HepG2 (cell line): Measurements from ENCODE around the gene ZNF512B. TPM values are rescaled to one million over a fixed set of nuclear protein-coding genes. Genes with fewer than 3 reads are reported as not detected.

ENCODE experiments used
- CEBPB ChIP-seq: IDR thresholded peaks from 2 replicates; pipeline ENCODE4 v1.6.1; 2011; ENCODE audit warnings: low read depth, low read length, improper control_type of control experiment, borderline replicate concordance
- DBP ChIP-seq: sonication (generic); formaldehyde crosslinking; IDR thresholded peaks from 2 replicates; pipeline ENCODE4 v1.4.0; 2020; ENCODE audit warnings: missing genetic modification reagents; ENCODE audit errors: not compliant biosample characterization
- EHMT2 ChIP-seq: fragments of 200-600 bp; sonication (generic); IDR thresholded peaks from 2 replicates; pipeline ENCODE4 v1.7.0; 2017; ENCODE audit warnings: antibody characterized with exemption, low read depth, low read length, borderline replicate concordance
- ELF4 ChIP-seq: sonication (generic); formaldehyde crosslinking; IDR thresholded peaks from 2 replicates; pipeline ENCODE4 v1.5.0; 2020; ENCODE audit warnings: missing genetic modification reagents, mild to moderate bottlenecking, moderate library complexity, borderline replicate concordance
- HMG20B ChIP-seq: conservative IDR thresholded peaks from 2 replicates; pipeline ENCODE4 v1.6.1; 2016; ENCODE audit warnings: missing genetic modification reagents, missing compliant biosample characterization
- KLF11 ChIP-seq: IDR thresholded peaks from 2 replicates; pipeline ENCODE4 v1.6.1; 2016; ENCODE audit warnings: missing compliant biosample characterization
- MAZ ChIP-seq, 2 experiments: sonication (generic) in 1 of 2; formaldehyde crosslinking in 1 of 2; IDR thresholded peaks; 2 replicates each; pipeline versions ENCODE4 v1.5.0 to v1.6.1; 2012 to 2020; ENCODE audit warnings: low read depth in 2 of 2, mild to moderate bottlenecking in 2 of 2, borderline replicate concordance in 1 of 2, improper control_type of control experiment in 1 of 2, low read length in 1 of 2, missing genetic modification reagents in 1 of 2, moderate library complexity in 1 of 2
- MIXL1 ChIP-seq: IDR thresholded peaks from 2 replicates; pipeline ENCODE4 v1.6.1; 2016
- NFIB ChIP-seq: sonication (generic); formaldehyde crosslinking; IDR thresholded peaks from 2 replicates; pipeline ENCODE4 v1.9.0; 2021; ENCODE audit warnings: missing genetic modification reagents, mild to moderate bottlenecking, borderline replicate concordance
- NFKB2 ChIP-seq: sonication (generic); formaldehyde crosslinking; IDR thresholded peaks from 2 replicates; pipeline ENCODE4 v1.4.0; 2020; ENCODE audit warnings: missing genetic modification reagents, borderline replicate concordance
- NRL ChIP-seq: sonication (generic); formaldehyde crosslinking; IDR thresholded peaks from 2 replicates; pipeline ENCODE4 v1.5.0; 2020; ENCODE audit warnings: missing genetic modification reagents, mild to moderate bottlenecking, moderate library complexity, borderline replicate concordance
- PPARG ChIP-seq: conservative IDR thresholded peaks from 2 replicates; pipeline ENCODE4 v1.6.1; 2016; ENCODE audit warnings: missing biosample characterization, missing genetic modification reagents
- REL ChIP-seq: sonication (generic); formaldehyde crosslinking; conservative IDR thresholded peaks from 2 replicates; pipeline ENCODE4 v1.8.0; 2022; ENCODE audit warnings: mild to moderate bottlenecking, missing genetic modification reagents, moderate library complexity
- RFXANK ChIP-seq: IDR thresholded peaks from 2 replicates; pipeline ENCODE4 v1.6.1; 2016
- SETDB1 ChIP-seq: sonication (generic); formaldehyde crosslinking; IDR thresholded peaks from 2 replicates; pipeline ENCODE4 v1.5.1; 2020; ENCODE audit warnings: missing genetic modification reagents, mild to moderate bottlenecking, borderline replicate concordance
- SMAD3 ChIP-seq: sonication (generic); formaldehyde crosslinking; IDR thresholded peaks from 2 replicates; pipeline ENCODE4 v1.4.0; 2020; ENCODE audit warnings: missing genetic modification reagents
- WIZ ChIP-seq: sonication (generic); formaldehyde crosslinking; IDR thresholded peaks from 2 replicates; pipeline ENCODE4 v1.5.1; 2020; ENCODE audit warnings: mild to moderate bottlenecking, missing genetic modification reagents
- YEATS2 ChIP-seq: sonication (generic); formaldehyde crosslinking; IDR thresholded peaks from 2 replicates; pipeline ENCODE4 v1.4.0; 2020; ENCODE audit warnings: missing genetic modification reagents, borderline replicate concordance
- ZBTB49 ChIP-seq: sonication (generic); formaldehyde crosslinking; IDR thresholded peaks from 2 replicates; pipeline ENCODE4 v1.4.0; 2020; ENCODE audit warnings: missing genetic modification reagents, borderline replicate concordance
- ZBTB7A ChIP-seq: sonication (generic); formaldehyde crosslinking; IDR thresholded peaks from 2 replicates; pipeline ENCODE4 v1.8.0; 2022; ENCODE audit warnings: mild to moderate bottlenecking, missing genetic modification reagents
- ZMAT3 ChIP-seq: sonication (generic); formaldehyde crosslinking; conservative IDR thresholded peaks from 2 replicates; pipeline ENCODE4 v1.7.0; 2021; ENCODE audit warnings: missing genetic modification reagents
- ZNF276 ChIP-seq: sonication (generic); formaldehyde crosslinking; IDR thresholded peaks from 2 replicates; pipeline ENCODE4 v1.4.0; 2020; ENCODE audit warnings: mild to moderate bottlenecking, low read depth, missing genetic modification reagents
- ZNF337 ChIP-seq: sonication (generic); formaldehyde crosslinking; IDR thresholded peaks from 2 replicates; pipeline ENCODE4 v1.5.1; 2020; ENCODE audit warnings: missing genetic modification reagents, low read depth, mild to moderate bottlenecking, borderline replicate concordance
- ZNF382 ChIP-seq: sonication (generic); formaldehyde crosslinking; IDR thresholded peaks from 2 replicates; pipeline ENCODE4 v1.5.0; 2020; ENCODE audit warnings: missing genetic modification reagents, mild to moderate bottlenecking, borderline replicate concordance
- ZNF44 ChIP-seq: sonication (generic); formaldehyde crosslinking; IDR thresholded peaks from 2 replicates; pipeline ENCODE4 v1.5.1; 2020; ENCODE audit warnings: mild to moderate bottlenecking, missing genetic modification reagents
- ZNF577 ChIP-seq: sonication (generic); formaldehyde crosslinking; IDR thresholded peaks from 2 replicates; pipeline ENCODE4 v1.4.0; 2020; ENCODE audit warnings: mild to moderate bottlenecking, low read depth, missing genetic modification reagents, borderline replicate concordance
- polyA plus RNA-seq, 8 experiments: library from polyadenylated mRNA; depleted of rRNA in 3 of 8; stranded (reverse) in 7 of 8; unstranded in 1 of 8; fragments of >200 nt; fragmentation: Illumina TruSeq in 4 of 8; extraction: Trizol in 4 of 8; gene quantifications; 2 replicates each; pipeline versions ENCODE4 v1.2.1 to v1.2.3, GENCODE V29; 2011 to 2016; ENCODE audit warnings: low read depth in 4 of 8, missing spikeins in 1 of 8, mixed read lengths in 1 of 8; ENCODE audit not compliant: insufficient read depth in 1 of 8
- total RNA-seq, 5 experiments: library from RNA; depleted of rRNA; stranded (reverse); fragments of >200 nt; fragmentation: Illumina TruSeq; extraction: Trizol; gene quantifications; 2 replicates each; pipeline ENCODE4 v1.2.3, GENCODE V29; 2016; ENCODE audit warnings: low read depth in 1 of 5

ZNF512B gene
- total and polyA plus RNA-seq, 2 of the 13 experiments (the other 11 are each of a cell fraction or from before 2014, with no cell fraction given): 11.5 to 30.6 TPM

GRCh38 chr20:63957004-63957689 lies 12.6 kb downstream of the ZNF512B start (continued):
- peak; percentile 76; the same call in 1 of the 2 replicates for TF ChIP-seq ZBTB49 (CRISPR knock-in tag)
- no peak for TF ChIP-seq ELF4 (CRISPR knock-in tag)
- TF ChIP-seq ZNF337: peak; percentile 17; the same call in 1 of the 2 replicates
- peak; percentile 26; the same call in 1 of the 2 replicates for TF ChIP-seq PPARG
- no peak; the same call in 1 of the 2 replicates for TF ChIP-seq SMAD3
- TF ChIP-seq EHMT2: no peak
- no peak for TF ChIP-seq RFXANK (CRISPR knock-in tag)
- no peak for TF ChIP-seq ZNF382
- TF ChIP-seq KLF11: peak; percentile 93; the same call in 1 of the 2 replicates
- no peak; the same call in none of the 2 replicates for TF ChIP-seq YEATS2 (CRISPR knock-in tag)
- no peak for TF ChIP-seq WIZ (CRISPR knock-in tag)
- TF ChIP-seq NRL (CRISPR knock-in tag): peak; percentile 88
- peak; percentile 82 for TF ChIP-seq MIXL1 (CRISPR knock-in tag)
- TF ChIP-seq ZNF44 (CRISPR knock-in tag): peak; percentile 85; the same call in 1 of the 2 replicates
- no peak for TF ChIP-seq NFIB (CRISPR knock-in tag)
- no peak for TF ChIP-seq CEBPB
- TF ChIP-seq MAZ (IDR thresholded peaks at IDR 0.05; ENCODE audit: borderline replicate concordance, low read depth, low read length): no peak
- peak; percentile 84; the same call in 1 of the 2 replicates for TF ChIP-seq MAZ (CRISPR knock-in tag; IDR thresholded peaks at IDR 0.05; ENCODE audit: low read depth)
- peak; percentile 89 for TF ChIP-seq ZBTB7A (CRISPR knock-in tag)
- TF ChIP-seq SETDB1 (CRISPR knock-in tag): no peak
- TF ChIP-seq ZNF276: no peak
- no peak for TF ChIP-seq REL (CRISPR knock-in tag)
- TF ChIP-seq ZNF577 (CRISPR knock-in tag): no peak
- no peak for TF ChIP-seq HMG20B (CRISPR knock-in tag)
- peak; percentile 78 for TF ChIP-seq DBP (CRISPR knock-in tag)
- peak; percentile 94 for TF ChIP-seq NFKB2 (CRISPR knock-in tag)
- TF ChIP-seq ZMAT3 (CRISPR knock-in tag): no peak
